ENCODE results near the gene ADAM12. TPM values are rescaled to one million over a fixed set of nuclear protein-coding genes. Genes with fewer than 3 reads are reported as not detected.

ADAM12 gene
- total RNA-seq, 1 experiment from 2014 or later, result not detected

DNA sequence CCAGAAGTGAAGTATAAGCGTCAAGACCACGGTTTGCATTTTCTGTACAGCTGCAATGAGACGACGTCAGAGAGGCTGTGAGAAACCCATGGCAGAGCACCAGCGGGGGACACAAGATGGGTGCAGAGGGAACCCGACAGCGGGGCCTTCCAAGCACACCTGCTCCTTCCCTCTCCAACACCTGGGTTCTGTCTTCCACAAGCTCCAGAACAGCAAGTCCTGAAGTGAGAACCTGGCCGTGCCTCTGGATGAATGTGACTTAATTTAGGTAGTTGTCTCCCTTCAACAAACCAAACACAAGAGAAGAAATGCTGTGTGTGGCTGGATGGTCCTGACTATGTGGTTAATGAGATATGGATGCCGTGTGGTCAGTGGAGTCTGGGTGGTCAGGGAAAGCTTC is 76.1 kb downstream of the ADAM12 start:
- DNase-seq, result no peak
- H3K9me3 Mint-ChIP-seq (ENCODE audit: low read depth, unreplicated experiment), result no peaks in the 10 kb centered on the region
- H3K4me3 Mint-ChIP-seq (ENCODE audit: low read depth, unreplicated experiment), result no peak overlapping the region
- no peak overlapping the region for H3K27ac Mint-ChIP-seq (ENCODE audit: unreplicated experiment)
- no peaks in the 10 kb centered on the region for H3K4me1 Mint-ChIP-seq (ENCODE audit: low read depth, unreplicated experiment)
- CTCF ChIA-PET, result interaction anchor here (0.6 kb wide), 1 partner anchor 377 kb away, joined by 4 read pairs; no protein-coding TSS in a partner anchor
- peaks cover 66% of the 10 kb centered on the region for H3K27me3 Mint-ChIP-seq (ENCODE audit: unreplicated experiment)
- intact Hi-C loops (cut with micrococcal nuclease; ENCODE audit: unreplicated experiment), result no loop called here
- TF ChIP-seq, protein P1, sequence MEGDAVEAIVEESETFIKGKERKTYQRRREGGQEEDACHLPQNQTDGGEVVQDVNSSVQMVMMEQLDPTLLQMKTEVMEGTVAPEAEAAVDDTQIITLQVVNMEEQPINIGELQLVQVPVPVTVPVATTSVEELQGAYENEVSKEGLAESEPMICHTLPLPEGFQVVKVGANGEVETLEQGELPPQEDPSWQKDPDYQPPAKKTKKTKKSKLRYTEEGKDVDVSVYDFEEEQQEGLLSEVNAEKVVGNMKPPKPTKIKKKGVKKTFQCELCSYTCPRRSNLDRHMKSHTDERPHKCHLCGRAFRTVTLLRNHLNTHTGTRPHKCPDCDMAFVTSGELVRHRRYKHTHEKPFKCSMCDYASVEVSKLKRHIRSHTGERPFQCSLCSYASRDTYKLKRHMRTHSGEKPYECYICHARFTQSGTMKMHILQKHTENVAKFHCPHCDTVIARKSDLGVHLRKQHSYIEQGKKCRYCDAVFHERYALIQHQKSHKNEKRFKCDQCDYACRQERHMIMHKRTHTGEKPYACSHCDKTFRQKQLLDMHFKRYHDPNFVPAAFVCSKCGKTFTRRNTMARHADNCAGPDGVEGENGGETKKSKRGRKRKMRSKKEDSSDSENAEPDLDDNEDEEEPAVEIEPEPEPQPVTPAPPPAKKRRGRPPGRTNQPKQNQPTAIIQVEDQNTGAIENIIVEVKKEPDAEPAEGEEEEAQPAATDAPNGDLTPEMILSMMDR (IDR thresholded peaks at IDR 0.05; ENCODE audit: unreplicated experiment), result no peak
- H3K36me3 Mint-ChIP-seq (ENCODE audit: insufficient read depth, unreplicated experiment), result no peaks in the 10 kb centered on the region
- BruUV-seq (replicated peaks), result no TSS peak

DNA sequence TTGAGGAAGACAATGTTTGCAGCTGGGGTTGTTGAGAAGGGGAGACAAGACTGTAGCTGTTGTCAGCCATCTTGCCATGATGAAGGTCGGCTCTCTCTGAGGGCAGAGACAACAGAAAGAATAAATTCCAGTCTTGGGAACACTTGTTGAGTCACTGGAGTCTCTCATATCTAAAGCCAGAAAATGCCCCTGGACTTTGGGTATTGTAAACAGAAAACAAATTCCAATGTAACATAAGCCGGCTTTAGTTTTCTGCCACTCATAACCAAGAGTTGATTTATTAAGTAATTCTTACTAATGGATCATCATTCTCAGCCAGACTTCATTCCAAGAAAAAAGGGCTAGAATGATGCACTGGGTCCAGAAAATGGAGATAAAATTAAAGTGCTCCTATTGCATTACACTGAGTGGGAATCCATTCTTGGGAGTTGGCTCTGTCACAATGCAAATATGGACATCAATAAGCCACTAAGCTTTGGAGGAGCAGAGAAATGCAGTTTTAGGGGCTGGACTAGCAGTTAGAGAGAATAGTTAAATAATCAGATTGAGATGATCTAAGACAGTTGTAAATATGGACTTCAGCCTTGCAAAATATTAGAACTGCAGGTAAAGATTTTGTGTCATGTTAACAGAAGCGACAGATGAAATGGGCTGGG is 78.9 kb downstream of the ADAM12 start:
- no peaks in the 10 kb centered on the region for H3K36me3 Mint-ChIP-seq (ENCODE audit: insufficient read depth, unreplicated experiment)
- TF ChIP-seq, protein P1 (IDR thresholded peaks at IDR 0.05; ENCODE audit: unreplicated experiment), result no peak
- no peaks in the 10 kb centered on the region for H3K9me3 Mint-ChIP-seq (ENCODE audit: low read depth, unreplicated experiment)
- peaks cover 63% of the 10 kb centered on the region for H3K27me3 Mint-ChIP-seq (ENCODE audit: unreplicated experiment)
- DNase-seq, result no peak
- CTCF ChIA-PET, result no interaction called here
- intact Hi-C loops (cut with micrococcal nuclease; ENCODE audit: unreplicated experiment), result no loop called here
- H3K27ac Mint-ChIP-seq (ENCODE audit: unreplicated experiment), result no peak overlapping the region
- no peak overlapping the region for H3K4me3 Mint-ChIP-seq (ENCODE audit: low read depth, unreplicated experiment)
- no TSS peak for BruUV-seq (replicated peaks)
- no peaks in the 10 kb centered on the region for H3K4me1 Mint-ChIP-seq (ENCODE audit: low read depth, unreplicated experiment)

DNA sequence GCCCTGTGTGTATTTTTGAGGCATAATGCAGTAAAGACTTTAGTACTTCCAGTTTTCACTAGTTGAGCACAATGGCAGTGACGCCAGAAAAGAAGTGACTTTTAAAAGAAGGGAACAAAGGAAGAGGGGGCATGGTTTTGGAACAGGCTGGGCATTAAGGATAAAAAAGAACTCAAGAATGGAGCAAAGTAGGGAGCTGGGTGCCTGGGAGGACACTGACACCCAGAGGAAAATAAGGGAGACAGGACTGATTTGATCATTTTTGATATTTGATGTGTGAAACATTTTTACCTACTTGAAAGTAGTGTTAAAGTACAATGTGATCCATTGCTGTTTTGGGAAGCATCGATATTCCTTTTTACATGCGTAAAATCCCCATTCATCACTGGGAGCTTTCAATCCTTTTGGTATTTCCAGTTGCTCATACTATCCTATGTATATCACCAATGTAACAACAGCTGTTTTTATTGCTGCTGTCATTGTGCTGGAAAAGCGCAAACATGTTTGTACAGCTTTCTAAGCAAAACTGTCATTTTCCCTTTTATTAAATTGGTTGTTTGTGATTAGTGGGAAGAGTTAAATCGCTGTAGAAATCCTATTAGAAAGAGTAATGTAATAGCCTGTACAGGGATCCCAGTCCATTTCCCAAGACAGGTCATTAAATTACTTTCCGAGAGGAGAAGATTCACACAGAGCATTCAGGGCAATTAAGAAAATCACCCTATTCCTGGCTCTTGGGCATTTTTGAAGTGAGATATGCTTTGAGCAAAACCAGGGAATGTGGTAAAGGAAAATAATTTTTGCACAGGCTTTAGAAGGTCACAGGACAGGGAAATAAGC is 85.2 kb downstream of the ADAM12 start:
- Mint-ChIP-seq H3K4me1 (ENCODE audit: low read depth, unreplicated experiment) (no peaks in the 10 kb centered on the region), H3K27me3 (ENCODE audit: unreplicated experiment) (peaks cover 24% of the 10 kb centered on the region), H3K4me3 (ENCODE audit: low read depth, unreplicated experiment) (no peak overlapping the region), H3K36me3 (ENCODE audit: insufficient read depth, unreplicated experiment) (no peaks in the 10 kb centered on the region), H3K9me3 (ENCODE audit: low read depth, unreplicated experiment) (no peaks in the 10 kb centered on the region), H3K27ac (ENCODE audit: unreplicated experiment) (no peak overlapping the region)
- TF ChIP-seq, protein P1 (IDR thresholded peaks at IDR 0.05; ENCODE audit: unreplicated experiment), result no peak
- BruUV-seq (replicated peaks), result no TSS peak
- intact Hi-C loops (cut with micrococcal nuclease; ENCODE audit: unreplicated experiment), result loop anchor here (2.0 kb wide), 1 partner anchor 320 kb away; no protein-coding TSS in a partner anchor
- no peak for DNase-seq
- CTCF ChIA-PET, result no interaction called here

DNA sequence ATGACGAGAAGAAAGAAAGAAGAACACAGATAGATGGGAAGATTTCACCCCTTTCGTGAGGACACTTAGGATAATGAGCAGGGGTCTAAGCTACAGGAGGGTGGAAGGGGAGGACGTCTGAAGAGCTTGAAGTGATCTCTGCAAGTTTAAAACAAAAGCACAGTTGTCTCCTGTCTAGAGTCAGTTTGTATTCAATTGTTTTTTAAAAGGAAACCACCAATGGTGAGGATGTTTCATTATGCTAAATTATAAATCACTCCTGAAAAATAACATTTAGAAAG is 85.9 kb downstream of the ADAM12 start:
- Mint-ChIP-seq H3K9me3 (ENCODE audit: low read depth, unreplicated experiment) (no peaks in the 10 kb centered on the region), H3K27me3 (ENCODE audit: unreplicated experiment) (peaks cover 30% of the 10 kb centered on the region), H3K4me1 (ENCODE audit: low read depth, unreplicated experiment) (no peaks in the 10 kb centered on the region), H3K4me3 (ENCODE audit: low read depth, unreplicated experiment) (no peak overlapping the region), H3K36me3 (ENCODE audit: insufficient read depth, unreplicated experiment) (no peaks in the 10 kb centered on the region), H3K27ac (ENCODE audit: unreplicated experiment) (no peak overlapping the region)
- TF ChIP-seq, protein P1 (IDR thresholded peaks at IDR 0.05; ENCODE audit: unreplicated experiment), result no peak
- CTCF ChIA-PET, result no interaction called here
- intact Hi-C loops (cut with micrococcal nuclease; ENCODE audit: unreplicated experiment), result loop anchor here (2.0 kb wide), 1 partner anchor 320 kb away; no protein-coding TSS in a partner anchor
- no peak for DNase-seq
- BruUV-seq (replicated peaks), result no TSS peak

Measured in Calu3 (cell line).